GM10248 (cell line): Measurements from ENCODE around the gene NOL4L.

Experiments
- CTCF ChIA-PET: fragments of 300-600 bp; sonication (Branson Sonifier 250); formaldehyde crosslinking; extraction: SDS; loops from one replicate; lab custom pipeline; 2021; ENCODE audit warnings: antibody characterized with exemption; lab: Yijun Ruan, JAX
- POLR2A ChIA-PET: fragments of 350-650 bp; sonication (Branson Sonifier 250); formaldehyde crosslinking; extraction: SDS; loops from one replicate; lab custom pipeline; 2020; ENCODE audit warnings: antibody characterized with exemption; lab: Yijun Ruan, JAX
- DNase-seq: peaks from one replicate; pipeline ENCODE4 v3.0.0; 2012; ENCODE audit errors: extremely low spot score
- TF ChIP-seq, protein P1 (sequence below): IDR thresholded peaks from 2 replicates; pipeline ENCODE4 v1.5.1; 2012; ENCODE audit warnings: mild to moderate bottlenecking, low read depth; ENCODE audit errors: extremely low read depth, missing control alignments, control extremely low read depth

The NOL4L gene

DNA sequence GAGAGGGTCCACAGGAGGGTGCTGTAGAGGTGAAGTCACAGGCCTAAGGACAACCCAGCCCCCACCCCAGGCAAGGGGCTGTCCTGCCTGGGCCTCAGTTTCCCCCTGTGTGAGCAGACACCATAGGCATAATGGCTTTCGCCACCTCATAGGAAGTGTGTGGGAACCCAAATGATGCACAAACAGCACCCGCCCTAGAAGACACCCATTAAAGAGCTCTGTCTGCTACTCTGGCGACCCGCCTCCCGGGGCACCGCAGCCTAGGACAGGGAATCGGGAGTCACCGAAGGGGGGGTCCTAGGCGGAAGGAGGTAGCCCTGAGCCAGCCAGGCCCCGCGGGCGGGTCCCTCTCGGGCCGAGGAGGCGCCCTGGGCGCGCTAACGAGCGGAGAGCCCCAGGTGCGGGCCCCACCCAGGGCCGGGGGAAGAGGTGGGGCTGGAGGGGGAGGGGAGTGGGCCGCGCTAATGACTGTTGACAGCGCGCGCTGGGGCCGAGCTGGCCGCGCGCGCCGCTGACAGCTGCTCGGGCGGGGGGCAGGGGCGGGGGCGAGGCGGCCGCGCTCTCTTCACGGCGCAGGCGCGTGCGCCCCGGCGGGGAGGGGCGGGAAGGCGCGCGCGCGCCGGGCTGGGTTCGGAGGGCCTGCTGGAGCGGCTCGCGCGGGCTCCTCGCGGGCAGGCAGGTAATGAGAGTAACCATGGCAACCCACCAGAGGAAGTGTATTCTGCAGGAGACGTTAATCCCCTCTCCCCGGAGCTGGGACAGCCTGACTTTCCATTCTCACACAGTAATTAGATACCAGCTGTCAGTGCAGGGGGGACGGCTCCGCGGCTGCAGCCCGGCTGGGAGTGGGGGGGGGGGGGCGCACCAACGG is 48.9 kb downstream of the NOL4L start:
- TF ChIP-seq, protein P1, sequence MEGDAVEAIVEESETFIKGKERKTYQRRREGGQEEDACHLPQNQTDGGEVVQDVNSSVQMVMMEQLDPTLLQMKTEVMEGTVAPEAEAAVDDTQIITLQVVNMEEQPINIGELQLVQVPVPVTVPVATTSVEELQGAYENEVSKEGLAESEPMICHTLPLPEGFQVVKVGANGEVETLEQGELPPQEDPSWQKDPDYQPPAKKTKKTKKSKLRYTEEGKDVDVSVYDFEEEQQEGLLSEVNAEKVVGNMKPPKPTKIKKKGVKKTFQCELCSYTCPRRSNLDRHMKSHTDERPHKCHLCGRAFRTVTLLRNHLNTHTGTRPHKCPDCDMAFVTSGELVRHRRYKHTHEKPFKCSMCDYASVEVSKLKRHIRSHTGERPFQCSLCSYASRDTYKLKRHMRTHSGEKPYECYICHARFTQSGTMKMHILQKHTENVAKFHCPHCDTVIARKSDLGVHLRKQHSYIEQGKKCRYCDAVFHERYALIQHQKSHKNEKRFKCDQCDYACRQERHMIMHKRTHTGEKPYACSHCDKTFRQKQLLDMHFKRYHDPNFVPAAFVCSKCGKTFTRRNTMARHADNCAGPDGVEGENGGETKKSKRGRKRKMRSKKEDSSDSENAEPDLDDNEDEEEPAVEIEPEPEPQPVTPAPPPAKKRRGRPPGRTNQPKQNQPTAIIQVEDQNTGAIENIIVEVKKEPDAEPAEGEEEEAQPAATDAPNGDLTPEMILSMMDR: no peak
- ChIA-PET POLR2A (no interaction called here), CTCF (interaction anchor here (1.0 to 2.1 kb wide), 4 partner anchors 14 to 242 kb away, joined by 3 to 8 read pairs (median 3); no protein-coding TSS in a partner anchor)
- peak; percentile 84 for DNase-seq

- TF ChIP-seq, protein P1: no peak
- ChIA-PET POLR2A (no interaction called here), CTCF (interaction anchor here (1.0 to 2.1 kb wide), 5 partner anchors 13 to 243 kb away, joined by 3 to 8 read pairs (median 3); no protein-coding TSS in a partner anchor)
- DNase-seq: no peak
These were observed 49.7 kb downstream of the NOL4L start for GRCh38 chr20:32535316-32535952.

GRCh38 chr20:32534661-32535240 is 50.4 kb downstream of the NOL4L start:
- ChIA-PET POLR2A (no interaction called here), CTCF (interaction anchor here (0.6 to 4.2 kb wide), 5 partner anchors 12 to 256 kb away, joined by 3 to 20 read pairs (median 4); no protein-coding TSS in a partner anchor)
- TF ChIP-seq, protein P1: no peak
- no peak for DNase-seq

DNA sequence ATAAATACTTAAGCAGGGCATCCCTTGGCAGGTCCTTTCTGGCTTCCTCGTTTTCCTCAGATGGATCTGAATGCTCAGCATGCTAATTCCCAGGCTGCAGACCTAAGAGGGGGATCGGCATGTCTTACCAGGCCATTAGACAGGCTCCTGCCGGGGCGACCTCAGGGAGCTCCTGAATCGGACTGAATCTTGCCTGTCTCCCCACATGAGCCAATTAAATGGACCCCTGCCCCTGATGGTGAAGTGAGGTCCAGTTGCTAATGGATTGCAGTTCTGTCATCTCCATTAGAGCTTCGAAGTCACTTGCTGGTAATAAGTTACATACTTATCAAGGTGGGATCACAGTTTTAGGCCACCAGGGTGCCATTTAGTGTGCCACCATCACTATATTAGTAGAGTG is 51.4 kb downstream of the NOL4L start:
- TF ChIP-seq, protein P1: no peak
- ChIA-PET POLR2A (no interaction called here), CTCF (interaction anchor here (1.3 to 4.2 kb wide), 5 partner anchors 9 to 119 kb away, joined by 3 to 20 read pairs (median 4); no protein-coding TSS in a partner anchor)
- DNase-seq: no peak

DNA sequence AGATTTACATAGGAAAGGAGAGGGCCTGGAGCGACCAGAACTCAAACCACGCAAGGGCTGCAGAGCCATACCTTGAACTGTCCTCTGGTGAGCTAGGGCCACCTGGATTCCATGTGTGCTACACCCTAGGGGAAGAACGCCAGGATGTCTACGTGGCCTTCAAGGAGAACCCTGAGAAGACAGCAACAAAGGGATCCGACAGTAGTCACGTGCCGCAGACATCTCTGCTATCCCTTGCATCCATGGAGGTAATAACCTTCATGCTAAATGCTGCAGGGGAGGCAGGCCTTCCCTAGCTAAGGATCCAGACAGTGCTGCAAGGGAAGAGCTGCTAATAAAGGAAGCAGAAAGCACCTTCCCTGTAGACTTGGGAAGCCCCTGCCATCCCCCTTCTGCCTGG is 52.9 kb downstream of the NOL4L start:
- TF ChIP-seq, protein P1: no peak
- DNase-seq: no peak
- ChIA-PET CTCF (interaction anchor here (1.2 to 4.2 kb wide), 3 partner anchors 9 to 120 kb away, joined by 3 to 20 read pairs (median 20); no protein-coding TSS in a partner anchor), POLR2A (no interaction called here)
